ENCODE measurements around the gene PRPF8.

DNA sequence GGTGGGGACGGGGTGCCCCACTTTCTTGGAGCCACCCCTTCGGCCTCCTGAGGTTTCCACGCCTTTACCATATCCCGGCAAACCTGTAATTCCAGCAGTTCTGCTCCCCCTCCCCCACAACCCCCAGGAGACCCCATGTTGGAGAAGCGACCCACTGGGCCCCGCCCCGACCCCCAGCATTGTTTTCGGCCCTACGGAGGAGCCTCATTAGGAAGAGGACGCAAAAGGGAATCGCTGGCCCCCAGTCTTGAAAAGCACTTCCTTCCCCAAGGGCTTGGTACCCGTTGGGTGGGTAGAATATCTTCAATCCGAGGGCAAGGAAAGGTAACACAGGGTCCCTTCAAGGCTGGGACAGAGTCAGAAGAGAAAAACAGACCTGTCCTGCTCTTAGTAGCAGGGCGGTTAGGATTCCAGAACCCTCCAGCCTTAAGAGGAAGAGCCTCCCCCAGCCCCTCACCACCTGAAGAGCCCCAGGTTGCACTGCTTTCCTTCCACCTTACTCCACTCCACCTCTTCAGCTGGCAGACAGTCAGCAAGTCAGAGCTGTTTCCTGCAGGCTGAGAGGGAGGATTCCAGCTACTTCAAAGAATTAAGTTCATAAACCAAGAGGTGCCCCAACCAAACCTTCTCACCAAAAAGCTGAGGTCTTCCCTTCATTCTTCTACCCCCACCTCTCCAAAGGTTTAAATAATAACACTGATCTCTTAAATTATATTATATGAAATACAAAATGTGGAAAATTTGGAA, 26.3 kb upstream of the PRPF8 start:
- TF ChIP-seq POLR2A (IDR thresholded peaks at IDR 0.05): no peak
- TF ChIP-seq, protein P1, sequence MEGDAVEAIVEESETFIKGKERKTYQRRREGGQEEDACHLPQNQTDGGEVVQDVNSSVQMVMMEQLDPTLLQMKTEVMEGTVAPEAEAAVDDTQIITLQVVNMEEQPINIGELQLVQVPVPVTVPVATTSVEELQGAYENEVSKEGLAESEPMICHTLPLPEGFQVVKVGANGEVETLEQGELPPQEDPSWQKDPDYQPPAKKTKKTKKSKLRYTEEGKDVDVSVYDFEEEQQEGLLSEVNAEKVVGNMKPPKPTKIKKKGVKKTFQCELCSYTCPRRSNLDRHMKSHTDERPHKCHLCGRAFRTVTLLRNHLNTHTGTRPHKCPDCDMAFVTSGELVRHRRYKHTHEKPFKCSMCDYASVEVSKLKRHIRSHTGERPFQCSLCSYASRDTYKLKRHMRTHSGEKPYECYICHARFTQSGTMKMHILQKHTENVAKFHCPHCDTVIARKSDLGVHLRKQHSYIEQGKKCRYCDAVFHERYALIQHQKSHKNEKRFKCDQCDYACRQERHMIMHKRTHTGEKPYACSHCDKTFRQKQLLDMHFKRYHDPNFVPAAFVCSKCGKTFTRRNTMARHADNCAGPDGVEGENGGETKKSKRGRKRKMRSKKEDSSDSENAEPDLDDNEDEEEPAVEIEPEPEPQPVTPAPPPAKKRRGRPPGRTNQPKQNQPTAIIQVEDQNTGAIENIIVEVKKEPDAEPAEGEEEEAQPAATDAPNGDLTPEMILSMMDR (IDR thresholded peaks at IDR 0.05): no peak
